Uterus (tissue), 2 donors: ENCODE results near the gene OR1J4.

Experiments
- CTCF ChIP-seq, 4 experiments: fragments of 200-600 bp in 2 of 4; fragments of 450-650 bp in 2 of 4; sonication (generic) in 2 of 4; IDR thresholded peaks; one replicate each; pipeline ENCODE4 v1.5.1; 2016 to 2019; ENCODE audit warnings: antibody characterized with exemption in 4 of 4, mild to moderate bottlenecking in 2 of 4, moderate library complexity in 1 of 4
- POLR2A ChIP-seq, 2 donors: fragments of 450-650 bp; IDR thresholded peaks; one replicate each; pipeline ENCODE4 v1.6.1; 2016; ENCODE audit warnings: antibody characterized with exemption in 2 of 2, mild to moderate bottlenecking in 1 of 2, moderate library complexity in 1 of 2

- TF ChIP-seq POLR2A (IDR thresholded peaks at IDR 0.05) (no peak), CTCF (IDR thresholded peaks at IDR 0.05) (no peak)
These were observed 33.9 kb downstream of the OR1J4 start, which contains the start of gene OR1N2 for GRCh38 chr9:122552812-122553211.
